Measurements from ENCODE around the gene MARCHF4. TPM values are rescaled to one million over a fixed set of nuclear protein-coding genes. Genes with fewer than 3 reads are reported as not detected.
A peak's percentile ranks its signal among the peaks of the same experiment; 100 is the strongest.

MARCHF4 gene
- total and polyA plus RNA-seq, 9 of the 15 experiments (the other 6 are each of a cell fraction or from before 2014, with no cell fraction given), result 0.05 TPM; not detected in 8

DNA sequence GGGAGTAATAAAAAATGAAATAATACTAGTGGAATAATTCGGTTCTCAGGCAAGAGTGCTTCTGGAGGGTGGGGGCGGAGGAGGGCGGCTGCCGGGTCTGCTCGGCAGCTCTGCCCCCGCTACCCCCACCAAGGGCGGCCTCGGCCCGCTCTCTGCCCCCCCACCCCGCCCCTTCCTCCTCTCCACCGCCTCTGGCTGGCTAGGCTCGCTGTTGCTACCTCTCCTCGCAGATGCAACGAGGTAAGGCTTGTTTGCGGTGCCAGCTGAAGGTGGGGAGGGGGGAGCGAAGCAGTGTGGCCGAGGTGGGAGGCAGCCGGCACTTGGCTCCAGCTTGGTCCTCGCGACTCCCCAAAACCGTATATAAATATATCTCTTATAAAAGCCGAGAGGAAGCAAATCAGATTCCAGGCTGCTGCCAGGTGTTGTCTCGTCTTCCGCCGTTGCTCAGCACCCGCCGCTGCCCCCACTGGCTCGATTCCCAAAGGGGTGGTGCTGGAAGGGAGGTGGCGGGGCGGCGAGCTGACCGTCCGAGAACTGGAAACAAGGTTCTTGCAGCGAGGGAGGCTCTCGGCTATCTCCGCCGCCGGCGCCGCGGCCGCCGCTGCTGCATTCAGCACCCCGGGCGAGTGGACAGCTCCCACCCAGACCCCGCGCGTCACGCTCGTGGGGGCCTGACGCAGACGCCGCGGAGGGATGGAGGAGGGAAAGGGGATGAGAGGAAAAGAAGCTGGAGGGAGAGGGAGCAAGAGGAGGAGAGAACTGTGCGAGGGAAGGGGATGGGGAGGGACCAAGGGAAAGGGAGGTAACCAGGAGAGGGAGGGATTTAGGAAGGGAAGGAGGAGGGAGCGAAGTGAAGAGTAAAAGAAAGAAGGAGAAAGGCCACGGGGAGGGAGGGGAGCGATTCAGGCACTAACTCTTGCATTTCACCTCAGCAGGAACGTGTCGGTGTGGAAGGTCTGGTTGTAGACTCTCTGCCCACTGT is at the start of gene MARCHF4 (continued):
- TF ChIP-seq, protein P1, sequence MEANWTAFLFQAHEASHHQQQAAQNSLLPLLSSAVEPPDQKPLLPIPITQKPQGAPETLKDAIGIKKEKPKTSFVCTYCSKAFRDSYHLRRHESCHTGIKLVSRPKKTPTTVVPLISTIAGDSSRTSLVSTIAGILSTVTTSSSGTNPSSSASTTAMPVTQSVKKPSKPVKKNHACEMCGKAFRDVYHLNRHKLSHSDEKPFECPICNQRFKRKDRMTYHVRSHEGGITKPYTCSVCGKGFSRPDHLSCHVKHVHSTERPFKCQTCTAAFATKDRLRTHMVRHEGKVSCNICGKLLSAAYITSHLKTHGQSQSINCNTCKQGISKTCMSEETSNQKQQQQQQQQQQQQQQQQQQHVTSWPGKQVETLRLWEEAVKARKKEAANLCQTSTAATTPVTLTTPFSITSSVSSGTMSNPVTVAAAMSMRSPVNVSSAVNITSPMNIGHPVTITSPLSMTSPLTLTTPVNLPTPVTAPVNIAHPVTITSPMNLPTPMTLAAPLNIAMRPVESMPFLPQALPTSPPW (CRISPR knock-in tag; IDR thresholded peaks at IDR 0.05), result peak; percentile 74
- TF ChIP-seq ZNF121 (CRISPR knock-in tag; conservative IDR thresholded peaks at IDR 0.05) (0 out of 2 replicates have a peak, but pooled peaks have one; percentile 13), ARID1B (IDR thresholded peaks at IDR 0.05) (no peak), ZNF12 (CRISPR knock-in tag; IDR thresholded peaks at IDR 0.05) (peak; percentile 75), CREBBP (IDR thresholded peaks at IDR 0.05; ENCODE audit: low read depth, low read length) (no peak), NR2C2 (CRISPR knock-in tag; IDR thresholded peaks at IDR 0.05) (0 out of 2 replicates have a peak, but pooled peaks have one; percentile 39), NR2C2 (tag; IDR thresholded peaks at IDR 0.05) (no peak), FOXM1 (IDR thresholded peaks at IDR 0.05; ENCODE audit: low read depth) (no peak), FOXM1 (CRISPR knock-in tag; IDR thresholded peaks at IDR 0.05; ENCODE audit: low read depth) (peak; percentile 70; the same call in 1 of the 2 replicates), HEY1 (CRISPR knock-in tag; IDR thresholded peaks at IDR 0.05; ENCODE audit: borderline replicate concordance) (no peak), TGIF2 (CRISPR knock-in tag; IDR thresholded peaks at IDR 0.05) (peak; percentile 49; the same call in 1 of the 2 replicates), ATF1 (CRISPR knock-in tag; IDR thresholded peaks at IDR 0.05) (peak; percentile 55), ATF1 (tag; IDR thresholded peaks at IDR 0.05) (peak; percentile 84), RAD21 (CRISPR knock-in tag; conservative IDR thresholded peaks at IDR 0.05 in 1 of 2, IDR thresholded peaks at IDR 0.05 in 1 of 2) (0 out of 4 replicates have a peak, but pooled peaks of 1 of the 2 experiments have one; percentile 7)
- TF ChIP-seq, protein P2, sequence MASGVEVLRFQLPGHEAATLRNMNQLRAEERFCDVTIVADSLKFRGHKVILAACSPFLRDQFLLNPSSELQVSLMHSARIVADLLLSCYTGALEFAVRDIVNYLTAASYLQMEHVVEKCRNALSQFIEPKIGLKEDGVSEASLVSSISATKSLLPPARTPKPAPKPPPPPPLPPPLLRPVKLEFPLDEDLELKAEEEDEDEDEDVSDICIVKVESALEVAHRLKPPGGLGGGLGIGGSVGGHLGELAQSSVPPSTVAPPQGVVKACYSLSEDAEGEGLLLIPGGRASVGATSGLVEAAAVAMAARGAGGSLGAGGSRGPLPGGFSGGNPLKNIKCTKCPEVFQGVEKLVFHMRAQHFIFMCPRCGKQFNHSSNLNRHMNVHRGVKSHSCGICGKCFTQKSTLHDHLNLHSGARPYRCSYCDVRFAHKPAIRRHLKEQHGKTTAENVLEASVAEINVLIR (CRISPR knock-in tag; IDR thresholded peaks at IDR 0.05), result peak; percentile 53; the same call in 1 of the 2 replicates
- TF ChIP-seq, protein P3, sequence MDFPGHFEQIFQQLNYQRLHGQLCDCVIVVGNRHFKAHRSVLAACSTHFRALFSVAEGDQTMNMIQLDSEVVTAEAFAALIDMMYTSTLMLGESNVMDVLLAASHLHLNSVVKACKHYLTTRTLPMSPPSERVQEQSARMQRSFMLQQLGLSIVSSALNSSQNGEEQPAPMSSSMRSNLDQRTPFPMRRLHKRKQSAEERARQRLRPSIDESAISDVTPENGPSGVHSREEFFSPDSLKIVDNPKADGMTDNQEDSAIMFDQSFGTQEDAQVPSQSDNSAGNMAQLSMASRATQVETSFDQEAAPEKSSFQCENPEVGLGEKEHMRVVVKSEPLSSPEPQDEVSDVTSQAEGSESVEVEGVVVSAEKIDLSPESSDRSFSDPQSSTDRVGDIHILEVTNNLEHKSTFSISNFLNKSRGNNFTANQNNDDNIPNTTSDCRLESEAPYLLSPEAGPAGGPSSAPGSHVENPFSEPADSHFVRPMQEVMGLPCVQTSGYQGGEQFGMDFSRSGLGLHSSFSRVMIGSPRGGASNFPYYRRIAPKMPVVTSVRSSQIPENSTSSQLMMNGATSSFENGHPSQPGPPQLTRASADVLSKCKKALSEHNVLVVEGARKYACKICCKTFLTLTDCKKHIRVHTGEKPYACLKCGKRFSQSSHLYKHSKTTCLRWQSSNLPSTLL (IDR thresholded peaks at IDR 0.05), result no peak
- TF ChIP-seq, protein P4, sequence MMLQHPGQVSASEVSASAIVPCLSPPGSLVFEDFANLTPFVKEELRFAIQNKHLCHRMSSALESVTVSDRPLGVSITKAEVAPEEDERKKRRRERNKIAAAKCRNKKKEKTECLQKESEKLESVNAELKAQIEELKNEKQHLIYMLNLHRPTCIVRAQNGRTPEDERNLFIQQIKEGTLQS (IDR thresholded peaks at IDR 0.05), result no peak
- TF ChIP-seq, protein P4 (CRISPR knock-in tag; conservative IDR thresholded peaks at IDR 0.05), result no peak
- TF ChIP-seq, protein P5, sequence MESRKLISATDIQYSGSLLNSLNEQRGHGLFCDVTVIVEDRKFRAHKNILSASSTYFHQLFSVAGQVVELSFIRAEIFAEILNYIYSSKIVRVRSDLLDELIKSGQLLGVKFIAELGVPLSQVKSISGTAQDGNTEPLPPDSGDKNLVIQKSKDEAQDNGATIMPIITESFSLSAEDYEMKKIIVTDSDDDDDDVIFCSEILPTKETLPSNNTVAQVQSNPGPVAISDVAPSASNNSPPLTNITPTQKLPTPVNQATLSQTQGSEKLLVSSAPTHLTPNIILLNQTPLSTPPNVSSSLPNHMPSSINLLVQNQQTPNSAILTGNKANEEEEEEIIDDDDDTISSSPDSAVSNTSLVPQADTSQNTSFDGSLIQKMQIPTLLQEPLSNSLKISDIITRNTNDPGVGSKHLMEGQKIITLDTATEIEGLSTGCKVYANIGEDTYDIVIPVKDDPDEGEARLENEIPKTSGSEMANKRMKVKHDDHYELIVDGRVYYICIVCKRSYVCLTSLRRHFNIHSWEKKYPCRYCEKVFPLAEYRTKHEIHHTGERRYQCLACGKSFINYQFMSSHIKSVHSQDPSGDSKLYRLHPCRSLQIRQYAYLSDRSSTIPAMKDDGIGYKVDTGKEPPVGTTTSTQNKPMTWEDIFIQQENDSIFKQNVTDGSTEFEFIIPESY (CRISPR knock-in tag; IDR thresholded peaks at IDR 0.05), result peak; percentile 35; the same call in 1 of the 2 replicates

Measured in K562 (cell line).